Retinal pigment epithelial cell (primary cell): Measurements from ENCODE around the gene NAT8L.

Experiments
- DNase-seq: peaks from one replicate; pipeline ENCODE4 v3.0.0-alpha.2; 2010; ENCODE audit warnings: low read depth
- H3K4me3 ChIP-seq: 2 replicates; pipeline ENCODE4 v1.5.1; 2011; ENCODE audit warnings: mild to moderate bottlenecking, low read length, control low read depth, moderate library complexity
- TF ChIP-seq, protein P1 (sequence below): conservative IDR thresholded peaks from 2 replicates; pipeline ENCODE4 v1.5.1; 2011; ENCODE audit warnings: low read depth, low read length, control low read depth, inconsistent platforms

NAT8L gene

DNA sequence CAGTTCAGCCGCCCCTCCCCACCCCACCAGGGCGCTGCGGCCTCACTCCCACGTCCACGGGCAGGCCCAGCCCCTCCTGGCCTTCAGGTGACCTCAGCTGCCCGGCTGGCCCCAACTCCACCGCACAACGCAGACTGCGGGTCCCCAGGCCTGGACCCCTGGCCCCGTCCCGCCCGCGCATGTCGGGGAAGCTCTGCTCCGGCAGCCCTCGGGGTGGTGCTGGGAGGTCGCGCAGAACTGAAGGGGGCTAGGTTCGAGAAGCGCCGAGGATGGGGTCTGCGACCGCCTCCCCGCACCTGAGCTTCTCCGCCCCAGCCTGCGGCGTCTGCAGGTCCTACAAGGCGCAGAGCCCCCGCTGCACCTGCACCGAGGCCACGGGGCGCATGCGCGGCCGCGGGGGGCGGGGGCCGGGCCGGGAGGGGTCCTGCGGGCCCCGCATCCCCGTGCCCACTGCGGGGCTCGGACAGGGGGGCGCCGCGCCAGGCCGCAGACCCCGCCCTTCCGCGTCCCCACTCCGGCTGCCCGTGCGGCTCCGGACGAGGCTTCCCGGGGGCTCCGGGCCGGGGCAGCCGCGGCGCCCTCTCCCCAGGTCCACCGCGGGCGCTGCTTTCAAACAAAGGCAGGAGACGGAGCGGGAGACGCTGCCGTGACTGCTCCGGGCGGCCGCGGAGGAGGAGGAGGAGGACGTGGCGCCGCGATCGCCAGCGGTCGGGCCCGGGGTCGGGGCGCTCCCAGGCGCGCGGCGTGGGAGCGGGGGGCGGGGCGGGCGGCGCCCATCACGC, 672 bp upstream of the NAT8L start:
- TF ChIP-seq, protein P1, sequence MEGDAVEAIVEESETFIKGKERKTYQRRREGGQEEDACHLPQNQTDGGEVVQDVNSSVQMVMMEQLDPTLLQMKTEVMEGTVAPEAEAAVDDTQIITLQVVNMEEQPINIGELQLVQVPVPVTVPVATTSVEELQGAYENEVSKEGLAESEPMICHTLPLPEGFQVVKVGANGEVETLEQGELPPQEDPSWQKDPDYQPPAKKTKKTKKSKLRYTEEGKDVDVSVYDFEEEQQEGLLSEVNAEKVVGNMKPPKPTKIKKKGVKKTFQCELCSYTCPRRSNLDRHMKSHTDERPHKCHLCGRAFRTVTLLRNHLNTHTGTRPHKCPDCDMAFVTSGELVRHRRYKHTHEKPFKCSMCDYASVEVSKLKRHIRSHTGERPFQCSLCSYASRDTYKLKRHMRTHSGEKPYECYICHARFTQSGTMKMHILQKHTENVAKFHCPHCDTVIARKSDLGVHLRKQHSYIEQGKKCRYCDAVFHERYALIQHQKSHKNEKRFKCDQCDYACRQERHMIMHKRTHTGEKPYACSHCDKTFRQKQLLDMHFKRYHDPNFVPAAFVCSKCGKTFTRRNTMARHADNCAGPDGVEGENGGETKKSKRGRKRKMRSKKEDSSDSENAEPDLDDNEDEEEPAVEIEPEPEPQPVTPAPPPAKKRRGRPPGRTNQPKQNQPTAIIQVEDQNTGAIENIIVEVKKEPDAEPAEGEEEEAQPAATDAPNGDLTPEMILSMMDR: no peak
- H3K4me3 ChIP-seq: peak overlapping the region; percentile 53
- DNase-seq: no peak

DNA sequence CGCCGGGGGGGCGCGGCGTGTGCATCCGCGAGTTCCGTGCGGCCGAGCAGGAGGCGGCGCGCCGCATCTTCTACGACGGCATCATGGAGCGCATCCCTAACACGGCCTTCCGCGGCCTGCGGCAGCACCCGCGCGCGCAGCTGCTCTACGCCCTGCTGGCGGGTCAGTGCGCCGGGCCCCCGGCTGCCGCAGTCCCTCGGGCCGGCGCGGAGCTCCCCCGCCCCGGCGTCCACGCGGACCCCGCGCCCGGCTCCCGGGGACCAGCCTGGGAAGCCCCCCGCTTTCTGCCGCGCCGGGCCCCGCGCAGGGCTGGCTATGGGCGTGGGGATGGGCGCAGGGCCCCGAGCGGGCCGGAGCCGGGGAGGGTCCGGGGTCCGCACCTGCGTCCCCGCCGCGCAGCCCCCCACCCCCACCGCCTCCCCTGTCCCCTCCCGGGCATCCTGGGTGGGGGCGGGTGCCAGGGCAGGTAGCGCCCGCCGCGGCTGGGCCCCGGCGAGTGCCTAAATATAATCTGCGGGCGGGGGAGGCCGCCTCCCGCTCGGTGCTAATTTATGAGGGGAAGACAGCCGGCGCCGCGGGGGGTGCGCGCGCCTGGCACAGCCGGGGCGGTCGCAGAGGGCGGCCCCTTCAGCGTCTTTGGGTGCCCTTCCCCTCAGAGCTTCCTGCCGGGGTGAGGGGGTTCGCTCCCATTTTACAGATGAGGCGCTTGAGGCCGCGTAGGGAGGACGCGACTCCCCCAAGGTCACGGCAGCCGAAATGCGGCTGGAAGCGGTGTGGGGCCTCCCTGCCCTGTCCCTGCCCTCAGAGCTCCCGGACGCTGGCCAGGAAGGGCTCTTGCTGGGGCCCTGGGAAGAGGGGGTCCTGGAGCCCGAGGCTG, 837 bp downstream of the NAT8L start:
- TF ChIP-seq, protein P1: no peak
- no peak for DNase-seq
- peak overlapping the region; percentile 52 for H3K4me3 ChIP-seq

DNA sequence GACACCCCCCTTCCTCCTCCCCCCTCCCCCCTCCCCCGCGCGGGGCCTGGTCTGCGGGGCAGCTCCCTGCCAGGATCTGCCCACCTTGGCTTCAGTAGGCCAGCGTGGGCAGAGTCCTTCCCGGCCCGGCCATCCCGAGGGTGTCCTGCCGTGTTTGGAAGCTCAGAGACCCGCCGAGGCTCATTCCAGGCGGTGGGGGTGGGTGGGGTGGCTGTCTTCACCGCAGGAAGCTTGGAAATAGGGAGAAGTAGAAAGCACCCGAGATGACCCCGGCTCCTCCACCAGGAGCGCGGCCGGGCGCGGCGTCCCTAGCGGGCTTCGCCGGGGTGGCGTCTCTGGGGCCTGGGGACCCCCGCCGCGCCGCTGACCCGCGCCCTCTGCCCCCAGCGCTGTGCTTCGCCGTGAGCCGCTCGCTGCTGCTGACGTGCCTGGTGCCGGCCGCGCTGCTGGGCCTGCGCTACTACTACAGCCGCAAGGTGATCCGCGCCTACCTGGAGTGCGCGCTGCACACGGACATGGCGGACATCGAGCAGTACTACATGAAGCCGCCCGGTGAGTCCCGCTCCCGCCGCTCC, 1.6 kb downstream of the NAT8L start:
- H3K4me3 ChIP-seq: peak overlapping the region; percentile 52
- TF ChIP-seq, protein P1: peak; percentile 9
- DNase-seq: no peak

DNA sequence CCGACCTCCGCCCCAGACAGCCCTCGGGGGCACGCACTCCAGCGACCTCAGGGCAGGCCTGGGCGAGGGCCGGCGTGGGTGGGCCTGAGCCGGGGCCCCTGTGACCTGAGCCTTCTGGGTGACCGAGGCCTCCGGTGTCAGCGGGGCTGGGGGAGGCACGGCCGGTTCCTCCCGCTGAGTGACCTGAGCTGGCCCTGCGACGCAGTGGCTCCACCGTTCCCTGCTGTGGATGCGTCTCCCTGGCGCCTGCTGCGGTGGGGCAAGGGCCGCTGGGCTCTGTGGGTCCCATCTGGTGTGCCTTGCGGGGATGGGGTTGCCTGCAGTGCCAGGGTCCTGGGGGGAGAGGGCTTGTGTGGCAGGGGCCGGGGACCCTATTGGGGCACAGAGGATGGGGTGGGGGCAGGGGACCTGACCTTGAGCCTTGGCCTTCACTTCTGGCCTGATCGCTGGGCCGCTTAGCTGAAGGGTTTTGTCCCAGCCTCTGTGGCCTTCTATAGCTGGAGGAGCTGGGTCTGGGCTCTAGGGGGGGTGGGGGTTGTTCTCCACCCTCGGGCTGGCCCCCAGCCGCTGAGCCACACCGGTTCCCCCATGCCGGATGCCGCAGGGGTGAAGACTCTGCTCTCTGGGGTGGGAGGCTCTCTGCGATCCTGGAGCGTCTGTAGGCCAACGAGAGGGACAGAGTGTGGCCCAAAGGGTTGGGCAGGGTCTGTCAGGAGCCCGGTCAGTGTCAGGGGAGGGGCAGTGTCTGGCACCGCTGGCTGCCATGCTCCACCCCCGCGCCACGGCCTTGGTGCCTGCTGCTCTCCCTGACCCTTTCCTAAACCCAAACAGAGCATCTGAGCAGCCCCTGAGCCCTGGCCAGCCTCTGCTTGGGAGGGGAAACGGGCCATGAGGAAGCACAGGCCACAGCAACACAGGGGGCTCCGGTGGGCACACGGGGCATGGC, 2.3 kb downstream of the NAT8L start:
- H3K4me3 ChIP-seq: peak overlapping the region; percentile 52
- DNase-seq: no peak
- TF ChIP-seq, protein P1: no peak

DNA sequence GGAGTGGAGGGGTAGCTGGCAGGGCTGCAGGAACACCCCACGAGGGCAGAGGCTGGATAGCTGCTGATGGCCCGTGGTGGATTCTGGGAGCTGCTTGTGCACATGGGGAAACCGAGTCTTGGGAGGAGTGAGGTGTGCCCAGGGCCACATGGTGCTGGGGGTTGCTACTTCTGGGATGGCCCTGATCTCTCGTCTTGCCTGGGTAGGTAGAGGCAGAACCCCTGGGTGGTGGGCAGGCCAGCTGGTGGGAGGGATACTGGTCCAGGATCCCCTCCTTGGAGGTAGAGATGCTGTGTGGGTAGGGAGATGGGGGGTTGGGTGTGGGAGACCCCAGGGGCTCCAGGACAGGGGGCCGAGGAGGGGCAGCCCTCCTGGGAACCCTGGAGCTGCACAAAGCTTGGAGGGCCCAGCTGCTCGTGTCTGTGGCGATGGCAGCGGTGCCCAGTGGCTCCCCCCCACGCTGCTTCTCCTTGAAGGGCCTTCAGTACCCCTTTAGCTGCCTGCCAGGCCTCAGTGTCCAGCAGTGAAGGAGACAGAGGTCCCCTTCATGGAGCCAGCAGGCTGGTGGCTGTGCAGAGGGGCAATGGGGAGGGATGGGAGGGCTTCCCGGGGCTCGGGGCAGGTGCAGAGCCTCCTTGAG, 3.2 kb downstream of the NAT8L start:
- TF ChIP-seq, protein P1: no peak
- no peak overlapping the region for H3K4me3 ChIP-seq
- DNase-seq: no peak
